Nucleus accumbens (tissue), 56 donors: Measurements from ENCODE around the gene FANCC.
"Not testable (repeated sequence)": the region's sequence is repeated elsewhere in the genome, so short reads cannot be mapped to it uniquely, and the experiment has no call there.

Experiments
- DNase-seq, 56 donors: peaks; one replicate each; lab custom pipeline; 2025; lab: John Stamatoyannopoulos, UW

The FANCC gene

GRCh38 chr9:95284162-95285080, 33.1 kb downstream of the FANCC start:
- DNase-seq: no peak

GRCh38 chr9:95283673-95284072, 33.8 kb downstream of the FANCC start:
- DNase-seq: no peak

- no peak for DNase-seq
Measured at GRCh38 chr9:95282332-95282731, 35.2 kb downstream of the FANCC start.

- no peak for DNase-seq
Measured at GRCh38 chr9:95280745-95281144, 36.8 kb downstream of the FANCC start.

GRCh38 chr9:95277509-95277908, 40.0 kb downstream of the FANCC start:
- DNase-seq: no peak

DNA sequence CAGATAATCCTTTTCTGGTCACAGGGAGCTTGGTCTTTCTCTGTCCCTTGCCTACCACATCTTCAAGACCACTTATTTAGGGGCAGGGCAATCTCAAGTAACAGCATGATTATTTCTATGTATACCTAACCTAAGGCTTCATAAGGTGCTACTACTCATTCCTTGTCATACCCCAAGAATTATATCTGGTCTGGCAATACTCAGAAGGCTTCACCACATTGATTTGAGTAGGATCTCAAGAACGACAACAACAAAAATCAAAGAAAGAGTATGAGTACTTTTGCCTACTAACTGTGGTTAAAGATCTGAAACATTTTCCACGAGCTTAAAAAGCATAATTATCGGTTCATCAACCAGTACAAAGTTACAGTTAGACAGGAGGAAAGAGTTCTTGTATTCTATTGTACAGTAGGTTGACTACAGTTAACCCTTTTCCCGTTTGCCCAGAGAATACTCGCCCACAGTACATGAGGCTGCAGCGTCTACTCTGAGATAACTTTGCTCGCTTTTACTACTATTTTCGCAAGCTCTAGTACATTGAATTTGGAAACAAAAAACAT, 41.0 kb downstream of the FANCC start:
- no peak for DNase-seq

GRCh38 chr9:95274160-95274559, 43.3 kb downstream of the FANCC start:
- DNase-seq: not testable (repeated sequence)

DNA sequence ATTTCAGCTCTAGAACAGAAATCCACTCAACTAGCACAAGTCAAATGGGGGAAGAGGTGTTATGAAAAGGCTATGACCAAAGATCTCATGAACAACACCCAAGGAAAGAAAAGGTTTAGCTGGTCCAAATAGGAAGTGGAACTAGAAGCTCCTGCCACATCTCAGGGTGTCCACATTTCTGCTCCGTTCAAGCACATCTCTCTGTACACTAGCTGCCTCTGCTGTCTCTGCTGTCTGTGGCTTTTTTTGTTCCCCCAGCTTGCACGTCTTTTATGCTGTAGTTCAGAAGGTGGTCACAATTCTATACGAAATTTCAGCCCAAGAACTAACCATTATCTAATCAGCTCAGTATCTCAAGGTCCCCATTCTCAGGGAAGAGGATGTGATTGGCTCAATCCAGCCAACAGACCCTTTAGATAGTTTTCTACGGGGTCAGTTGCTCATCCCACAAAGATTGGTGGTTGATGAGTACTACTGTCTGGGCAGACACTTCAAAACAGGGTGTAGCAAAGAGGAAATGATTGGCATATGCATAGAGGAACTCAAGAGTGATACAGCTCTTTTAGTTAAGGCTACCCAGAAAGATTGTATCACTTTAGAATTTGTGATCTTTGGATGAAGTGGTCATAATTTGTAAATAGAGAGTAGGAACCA, 44.0 kb downstream of the FANCC start:
- no peak for DNase-seq

DNA sequence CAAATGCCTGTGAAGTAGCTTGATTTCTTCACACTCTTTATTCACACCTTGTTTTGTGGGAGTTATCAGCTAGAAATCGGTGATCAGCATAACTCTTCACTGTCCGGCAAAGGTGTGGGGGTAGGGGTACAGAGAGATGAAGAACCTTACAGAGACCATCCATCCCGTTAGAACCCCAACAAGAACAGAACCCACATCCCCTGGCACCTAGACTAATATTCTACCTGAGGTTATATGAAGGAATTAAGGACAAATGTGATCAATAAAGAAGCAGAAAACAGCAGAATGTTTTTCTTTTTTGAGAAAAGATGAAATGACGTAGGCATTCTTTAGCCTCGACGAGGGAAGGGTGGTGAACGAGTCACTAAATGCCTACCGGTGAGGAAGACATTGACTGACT, 44.7 kb downstream of the FANCC start:
- DNase-seq: no peak

DNA sequence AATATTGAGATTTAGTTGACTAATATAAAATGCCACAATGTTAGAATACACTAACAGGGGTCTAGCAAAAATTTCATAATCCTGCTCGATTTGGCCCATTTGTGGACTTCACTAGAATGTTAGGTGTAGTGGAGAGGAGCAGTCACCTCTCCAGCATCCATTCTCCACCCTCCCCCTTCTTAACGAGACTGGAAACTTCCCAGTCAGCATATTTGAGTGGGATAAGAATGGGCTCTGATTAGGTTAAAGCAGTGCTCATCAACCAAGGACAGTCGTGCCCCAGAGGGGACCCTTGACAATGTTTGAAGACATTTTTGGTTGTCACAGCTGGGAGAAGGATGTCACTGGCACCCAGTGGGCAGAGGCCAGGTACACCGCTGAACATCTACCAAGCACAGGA, 46.7 kb downstream of the FANCC start:
- DNase-seq: no peak

DNA sequence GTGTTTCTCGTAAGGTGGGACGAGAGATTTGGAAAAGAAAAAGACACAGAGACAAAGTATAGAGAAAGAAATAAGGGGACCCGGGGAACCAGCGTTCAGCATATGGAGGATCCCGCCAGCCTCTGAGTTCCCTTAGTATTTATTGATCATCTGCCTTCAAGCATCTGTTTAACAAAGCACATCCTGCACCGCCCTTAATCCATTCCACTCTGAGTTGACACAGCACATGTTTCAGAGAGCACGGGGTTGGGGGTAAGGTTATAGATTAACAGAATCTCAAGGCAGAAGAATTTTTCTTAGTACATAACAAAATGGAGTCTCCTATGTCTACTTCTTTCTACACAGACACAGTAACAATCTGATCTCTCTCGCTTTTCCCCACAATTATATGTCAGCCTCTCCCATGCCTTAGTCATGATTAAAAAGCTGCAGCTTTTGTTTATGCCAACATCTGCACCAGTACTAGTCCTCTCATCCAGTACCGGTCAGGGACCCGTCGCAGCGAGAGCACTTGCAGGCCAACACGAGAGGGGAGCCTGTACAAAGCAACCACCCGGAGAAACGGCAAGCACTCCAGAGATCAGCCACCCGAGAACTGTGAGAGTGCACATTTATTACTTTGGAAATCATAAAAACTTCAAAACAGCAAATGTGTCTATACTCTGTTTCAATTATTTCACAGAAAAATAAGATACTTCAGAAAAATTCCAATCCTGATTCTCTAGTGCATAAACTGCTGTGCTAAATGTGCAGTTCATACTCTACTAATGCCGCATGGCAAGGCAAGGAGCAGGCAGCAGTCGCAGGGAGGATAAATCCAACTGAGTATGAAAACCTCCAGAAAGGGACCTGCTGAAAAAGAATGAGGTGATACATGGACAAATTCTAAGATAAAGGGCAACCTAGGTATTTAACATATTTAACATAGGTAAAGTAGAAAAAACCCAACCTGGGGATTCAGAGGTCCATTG, 47.4 kb downstream of the FANCC start:
- not testable (repeated sequence) for DNase-seq

- DNase-seq: peak in 9 of 56 donors; percentile 1 to 20 (median 4)
Measured at GRCh38 chr9:95268681-95269080, 48.8 kb downstream of the FANCC start.

DNA sequence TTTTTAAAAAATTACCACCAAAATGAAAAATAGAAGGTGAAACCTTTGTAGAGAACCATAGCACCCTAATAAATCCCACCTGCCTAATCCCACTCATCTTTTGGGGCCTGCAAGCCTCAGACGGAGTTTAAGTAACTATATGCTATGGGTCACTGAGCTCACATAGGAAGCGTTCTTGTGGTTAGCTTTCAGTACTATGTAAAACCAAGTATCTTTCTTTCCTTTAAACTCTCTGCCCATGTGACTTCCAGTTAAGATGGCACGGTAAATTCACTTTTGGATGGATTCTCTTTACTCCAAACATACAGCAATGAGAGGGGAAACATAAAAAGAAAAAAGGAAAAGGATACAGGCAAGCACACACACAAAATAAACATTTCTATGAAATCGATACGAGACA, 50.9 kb downstream of the FANCC start:
- no peak for DNase-seq

DNA sequence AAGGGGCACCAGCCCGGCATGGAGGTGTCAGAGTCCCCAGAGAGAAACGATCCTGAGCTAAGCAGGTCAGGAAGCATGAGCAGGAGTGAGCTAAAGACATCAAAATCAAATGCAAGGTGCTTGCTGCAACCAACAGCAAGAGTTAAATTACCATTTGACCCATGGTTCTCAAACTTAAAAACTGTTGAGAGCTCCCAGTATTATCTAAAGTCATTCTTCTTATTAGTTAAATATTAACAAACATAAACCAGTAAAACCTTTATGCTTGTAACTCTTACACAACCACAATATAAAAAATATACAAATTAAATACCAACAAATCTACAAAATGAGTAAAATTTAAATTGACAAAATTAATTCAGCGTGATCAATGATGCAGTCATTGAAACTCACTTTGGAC, 51.5 kb downstream of the FANCC start:
- DNase-seq: no peak

GRCh38 chr9:95264954-95265615, 52.4 kb downstream of the FANCC start:
- no peak for DNase-seq

DNA sequence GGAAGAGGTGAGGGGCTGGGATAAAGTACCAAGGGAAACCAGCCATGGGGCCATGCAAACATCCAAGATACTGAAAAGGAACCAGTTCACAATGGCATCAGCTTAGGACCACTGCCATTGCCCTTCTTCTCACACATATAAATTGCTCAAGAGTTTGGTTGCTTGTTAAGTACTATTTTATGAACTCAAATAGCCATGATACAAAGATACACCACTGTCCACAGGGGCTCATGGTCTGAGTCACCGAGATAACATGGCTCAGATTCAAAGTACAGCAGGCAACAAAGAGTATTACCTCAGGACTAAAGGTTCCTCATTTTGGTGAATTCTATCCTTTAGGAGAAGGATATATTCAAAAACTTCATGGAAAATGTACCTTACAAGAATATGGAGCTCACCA, 55.6 kb downstream of the FANCC start:
- no peak for DNase-seq

DNA sequence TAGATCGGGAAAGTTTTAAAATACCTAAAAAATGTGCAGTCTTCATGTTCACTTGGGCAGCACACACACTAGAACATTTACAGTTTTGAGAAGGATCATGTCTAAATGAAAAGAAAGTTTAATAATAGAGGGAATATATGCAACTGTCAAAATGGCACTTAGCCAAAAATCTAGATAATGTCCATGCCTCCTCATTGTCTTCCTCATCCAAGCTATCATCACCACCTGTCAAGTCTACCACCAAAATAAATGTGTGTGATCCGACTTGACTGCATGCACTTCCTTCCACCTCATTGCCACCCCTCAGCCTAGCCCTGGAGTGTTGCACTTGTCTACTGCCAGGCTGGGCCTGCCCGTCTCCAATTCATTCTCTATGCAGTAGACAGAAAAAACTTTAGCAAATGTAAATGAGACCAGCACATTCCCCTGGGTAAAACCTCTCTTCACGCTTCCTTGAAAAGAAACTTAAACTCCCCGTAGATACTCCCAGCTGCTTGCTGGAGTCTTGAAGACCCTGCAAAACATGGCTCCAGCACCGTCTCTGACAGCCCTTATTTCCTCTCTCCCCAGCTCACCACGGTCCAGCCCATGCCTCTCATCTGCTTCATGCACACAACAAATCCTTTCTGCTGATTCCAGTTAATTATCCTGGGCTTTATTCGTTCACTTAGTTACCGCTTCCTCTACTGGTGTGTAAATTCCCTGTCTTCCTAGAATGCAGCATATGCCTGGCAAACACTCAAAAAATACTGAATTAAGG, 66.9 kb downstream of the FANCC start:
- no peak for DNase-seq

DNA sequence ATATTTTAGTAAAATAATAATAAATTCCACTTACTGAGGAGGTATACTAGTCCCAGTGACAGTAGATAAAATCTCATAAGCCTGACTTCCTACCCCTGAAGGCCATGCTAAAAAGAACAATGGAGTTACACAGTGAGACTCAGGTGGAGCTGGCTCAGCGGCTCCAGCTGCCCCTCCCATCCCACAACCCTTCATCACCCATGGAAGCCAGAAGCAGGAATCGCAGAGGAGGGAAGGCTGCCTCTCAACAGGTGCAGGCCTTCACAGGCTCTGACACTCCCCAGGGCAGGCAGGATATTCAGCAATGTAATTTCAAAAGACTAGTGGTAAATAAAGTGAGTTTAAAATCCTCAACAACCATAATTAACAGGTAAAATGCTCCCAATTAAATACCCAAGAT, 67.5 kb downstream of the FANCC start:
- no peak for DNase-seq

DNA sequence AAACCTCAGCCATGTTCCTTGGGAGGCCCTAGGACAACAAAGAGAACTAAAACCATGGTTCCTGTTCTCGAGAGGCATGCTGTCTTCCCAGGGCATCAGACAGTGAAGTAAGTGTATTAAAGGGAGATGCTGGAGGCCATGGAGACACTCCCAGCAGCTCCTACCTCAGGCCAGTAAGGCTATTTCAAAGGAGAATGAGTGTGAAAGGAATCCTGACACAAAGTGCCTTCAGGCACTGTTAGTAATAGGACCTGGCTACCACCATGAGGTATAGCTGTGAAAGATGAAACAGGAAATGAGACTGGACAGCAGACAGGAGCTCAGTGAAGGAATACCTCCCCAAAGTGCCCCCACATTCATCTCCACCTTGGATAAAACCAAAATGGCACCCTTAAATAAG, 71.0 kb downstream of the FANCC start:
- DNase-seq: no peak
